Neural cell (in vitro differentiated cells): ENCODE results near the gene TDRD6. TPM values are rescaled to one million over a fixed set of nuclear protein-coding genes. Genes with fewer than 3 reads are reported as not detected.

Experiments used
- H2AFZ ChIP-seq: fragments of 200-600, 300-800 bp; sonication (generic), shearing (Covaris generic); 2 replicates; pipeline ENCODE4 v1.6.0; 2014; ENCODE audit warnings: low read depth, mild to moderate bottlenecking, antibody characterized with exemption, low read length, moderate library complexity
- H3F3A ChIP-seq: fragments of 200-600 bp; shearing (Covaris generic); 2 replicates; pipeline ENCODE4 v1.6.1; 2016; ENCODE audit warnings: mild to moderate bottlenecking, moderate library complexity, mixed read lengths, antibody characterized with exemption, low read length; ENCODE audit not compliant: insufficient read depth, poor library complexity, severe bottlenecking
- H3K27ac ChIP-seq: fragments of 200-600, 300-800 bp; sonication (generic), shearing (Covaris generic); 2 replicates; pipeline ENCODE4 v1.5.1; 2014; ENCODE audit warnings: mild to moderate bottlenecking, low read length, moderate library complexity
- H3K27me3 ChIP-seq: fragments of 300-800, 200-600 bp; sonication (generic), shearing (Covaris generic); 2 replicates; pipeline ENCODE4 v1.6.0; 2014; ENCODE audit warnings: mild to moderate bottlenecking, low read depth, low read length, moderate library complexity; ENCODE audit not compliant: insufficient read depth
- H3K36me3 ChIP-seq: fragments of 300-800, 200-600 bp; sonication (generic), shearing (Covaris generic); 2 replicates; pipeline ENCODE4 v1.5.1; 2014; ENCODE audit warnings: mild to moderate bottlenecking, antibody characterized with exemption, low read length, moderate library complexity; ENCODE audit not compliant: insufficient read depth
- H3K4me2 ChIP-seq: fragments of 300-800, 200-600 bp; sonication (generic), shearing (Covaris generic); 2 replicates; pipeline ENCODE4 v1.6.0; 2014; ENCODE audit warnings: mild to moderate bottlenecking, low read length
- H3K4me3 ChIP-seq: fragments of 300-800, 200-600 bp; sonication (generic), shearing (Covaris generic); 2 replicates; pipeline ENCODE4 v1.5.1; 2014; ENCODE audit warnings: mild to moderate bottlenecking, low read length, moderate library complexity
- H3K79me2 ChIP-seq: fragments of 200-600 bp; shearing (Covaris generic); replicated peaks from 2 replicates; pipeline ENCODE4 v1.6.0; 2014; ENCODE audit warnings: mild to moderate bottlenecking, low read length, moderate library complexity; ENCODE audit not compliant: insufficient read depth
- H3K9ac ChIP-seq: fragments of 300-800, 200-600 bp; sonication (generic), shearing (Covaris generic); 2 replicates; pipeline ENCODE4 v1.6.1; 2016; ENCODE audit warnings: mild to moderate bottlenecking, low read length, mixed read lengths
- H3K9me2 ChIP-seq: fragments of 200-600 bp; shearing (Covaris generic); 2 replicates; pipeline ENCODE4 v1.6.1; 2016; ENCODE audit warnings: mild to moderate bottlenecking, low read length, mixed read lengths; ENCODE audit not compliant: insufficient read depth
- H3K9me3 ChIP-seq: fragments of 200-600, 300-800 bp; sonication (generic), shearing (Covaris generic); 2 replicates; pipeline ENCODE4 v1.6.1; 2016; ENCODE audit warnings: mild to moderate bottlenecking, mixed run types, low read length, moderate library complexity, mixed read lengths
- H4K20me1 ChIP-seq: fragments of 200-600 bp; shearing (Covaris generic); 2 replicates; pipeline ENCODE4 v1.6.1; 2016; ENCODE audit warnings: mild to moderate bottlenecking, mixed run types; ENCODE audit not compliant: insufficient read depth
- CTCF ChIP-seq: fragments of 450-650 bp; IDR thresholded peaks from 2 replicates; pipeline ENCODE4 v1.5.1; 2014; ENCODE audit warnings: antibody characterized with exemption, mild to moderate bottlenecking, moderate library complexity; ENCODE audit not compliant: poor library complexity, severe bottlenecking
- EP300 ChIP-seq: fragments of 450-650 bp; conservative IDR thresholded peaks from 2 replicates; pipeline ENCODE4 v1.6.1; 2014; ENCODE audit warnings: antibody characterized with exemption, mild to moderate bottlenecking, moderate library complexity; ENCODE audit not compliant: poor library complexity, severe bottlenecking
- EZH2 ChIP-seq: fragments of 200-600, 300-800 bp; shearing (Covaris generic), sonication (generic); IDR thresholded peaks from 2 replicates; pipeline ENCODE4 v1.6.1; 2014; ENCODE audit warnings: antibody characterized with exemption, low read length, borderline replicate concordance, mild to moderate bottlenecking; ENCODE audit not compliant: insufficient read depth, poor library complexity, severe bottlenecking
- MXI1 ChIP-seq: fragments of 450-650 bp; conservative IDR thresholded peaks from 2 replicates; pipeline ENCODE4 v1.6.1; 2014; ENCODE audit warnings: antibody characterized with exemption, mild to moderate bottlenecking; ENCODE audit not compliant: poor library complexity, severe bottlenecking
- POLR2AphosphoS5 ChIP-seq: IDR thresholded peaks from 2 replicates; pipeline ENCODE4 v1.6.1; 2012
- RAD21 ChIP-seq: fragments of 450-650 bp; conservative IDR thresholded peaks from 2 replicates; pipeline ENCODE4 v1.6.1; 2014; ENCODE audit warnings: antibody characterized with exemption, mild to moderate bottlenecking, moderate library complexity
- SMC3 ChIP-seq: fragments of 450-650 bp; conservative IDR thresholded peaks from 2 replicates; pipeline ENCODE4 v1.6.1; 2014; ENCODE audit warnings: antibody characterized with exemption, mild to moderate bottlenecking, moderate library complexity; ENCODE audit not compliant: poor library complexity
- TAF1 ChIP-seq: IDR thresholded peaks from 2 replicates; pipeline ENCODE4 v1.6.1; 2012; ENCODE audit warnings: low read depth
- polyA plus RNA-seq: library from polyadenylated mRNA; depleted of rRNA; stranded (reverse); fragments of >200 nt; gene quantifications from 2 replicates; pipeline ENCODE4 v1.2.3, GENCODE V29; 2014
- TF ChIP-seq, protein P1 (sequence below): IDR thresholded peaks from 2 replicates; pipeline ENCODE4 v1.6.1; 2012; ENCODE audit warnings: borderline replicate concordance

TDRD6 gene
- polyA plus RNA-seq, 1 donor from 2014 or later: 0.92 TPM

GRCh38 chr6:46689657-46690056, 2.0 kb downstream of the TDRD6 start:
- H3K9me3 ChIP-seq: no peaks in the 10 kb centered on the region
- TF ChIP-seq CTCF (no peak), POLR2AphosphoS5 (no peak), TAF1 (no peak), EP300 (no peak), EZH2 (no peak), RAD21 (no peak), SMC3 (no peak), MXI1 (no peak)
- TF ChIP-seq, protein P1, sequence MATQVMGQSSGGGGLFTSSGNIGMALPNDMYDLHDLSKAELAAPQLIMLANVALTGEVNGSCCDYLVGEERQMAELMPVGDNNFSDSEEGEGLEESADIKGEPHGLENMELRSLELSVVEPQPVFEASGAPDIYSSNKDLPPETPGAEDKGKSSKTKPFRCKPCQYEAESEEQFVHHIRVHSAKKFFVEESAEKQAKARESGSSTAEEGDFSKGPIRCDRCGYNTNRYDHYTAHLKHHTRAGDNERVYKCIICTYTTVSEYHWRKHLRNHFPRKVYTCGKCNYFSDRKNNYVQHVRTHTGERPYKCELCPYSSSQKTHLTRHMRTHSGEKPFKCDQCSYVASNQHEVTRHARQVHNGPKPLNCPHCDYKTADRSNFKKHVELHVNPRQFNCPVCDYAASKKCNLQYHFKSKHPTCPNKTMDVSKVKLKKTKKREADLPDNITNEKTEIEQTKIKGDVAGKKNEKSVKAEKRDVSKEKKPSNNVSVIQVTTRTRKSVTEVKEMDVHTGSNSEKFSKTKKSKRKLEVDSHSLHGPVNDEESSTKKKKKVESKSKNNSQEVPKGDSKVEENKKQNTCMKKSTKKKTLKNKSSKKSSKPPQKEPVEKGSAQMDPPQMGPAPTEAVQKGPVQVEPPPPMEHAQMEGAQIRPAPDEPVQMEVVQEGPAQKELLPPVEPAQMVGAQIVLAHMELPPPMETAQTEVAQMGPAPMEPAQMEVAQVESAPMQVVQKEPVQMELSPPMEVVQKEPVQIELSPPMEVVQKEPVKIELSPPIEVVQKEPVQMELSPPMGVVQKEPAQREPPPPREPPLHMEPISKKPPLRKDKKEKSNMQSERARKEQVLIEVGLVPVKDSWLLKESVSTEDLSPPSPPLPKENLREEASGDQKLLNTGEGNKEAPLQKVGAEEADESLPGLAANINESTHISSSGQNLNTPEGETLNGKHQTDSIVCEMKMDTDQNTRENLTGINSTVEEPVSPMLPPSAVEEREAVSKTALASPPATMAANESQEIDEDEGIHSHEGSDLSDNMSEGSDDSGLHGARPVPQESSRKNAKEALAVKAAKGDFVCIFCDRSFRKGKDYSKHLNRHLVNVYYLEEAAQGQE: no peak

GRCh38 chr6:46690141-46690755, 2.6 kb downstream of the TDRD6 start:
- Histone ChIP-seq H3K4me2 (no peak overlapping the region), H4K20me1 (no peaks in the 10 kb centered on the region), H3K9me2 (no peaks in the 10 kb centered on the region), H3K79me2 (no peaks in the 10 kb centered on the region), H3F3A (no peaks in the 10 kb centered on the region), H3K9ac (no peak overlapping the region), H3K27ac (no peak overlapping the region), H3K36me3 (no peaks in the 10 kb centered on the region), H3K4me3 (no peak overlapping the region), H3K9me3 (no peaks in the 10 kb centered on the region), H3K27me3 (no peaks in the 10 kb centered on the region), H2AFZ (no peak overlapping the region)
- TF ChIP-seq TAF1 (no peak), CTCF (no peak), EP300 (no peak), MXI1 (no peak), RAD21 (no peak), POLR2AphosphoS5 (no peak), SMC3 (no peak), EZH2 (no peak)
- TF ChIP-seq, protein P1: no peak

More at GRCh38 chr6:46689657-46690056, 2.0 kb downstream of the TDRD6 start:
- Histone ChIP-seq H2AFZ (no peak overlapping the region), H3K9ac (no peak overlapping the region), H3K9me2 (no peaks in the 10 kb centered on the region), H3F3A (no peaks in the 10 kb centered on the region), H3K27ac (no peak overlapping the region), H3K4me3 (no peak overlapping the region), H4K20me1 (no peaks in the 10 kb centered on the region), H3K79me2 (no peaks in the 10 kb centered on the region), H3K4me2 (no peak overlapping the region), H3K36me3 (no peaks in the 10 kb centered on the region), H3K27me3 (no peaks in the 10 kb centered on the region)
